Right atrium auricular region (tissue), 2 donors: ENCODE measurements around the gene GMDS. TPM values are rescaled to one million over a fixed set of nuclear protein-coding genes. Genes with fewer than 3 reads are reported as not detected.

Experiments
- DNase-seq: peaks from one replicate; pipeline ENCODE4 v3.0.0-alpha.2; 2019; ENCODE audit warnings: low spot score
- H3K27ac ChIP-seq, 2 donors: fragments of 200-600 bp; sonication (generic); 1 replicate in 1 of 2; 2 replicates in 1 of 2; pipeline ENCODE4 v1.5.1; 2016 to 2019
- H3K27me3 ChIP-seq, 2 donors: fragments of 200-600 bp; sonication (generic); one replicate each; pipeline versions ENCODE4 v1.5.1 to v1.6.0; 2017 to 2019
- H3K36me3 ChIP-seq: fragments of 200-600 bp; sonication (generic); one replicate; pipeline ENCODE4 v1.5.1; 2016
- H3K4me1 ChIP-seq, 2 donors: fragments of 200-600 bp; sonication (generic); one replicate each; pipeline versions ENCODE4 v1.5.1 to v1.6.0; 2017 to 2019
- H3K4me3 ChIP-seq, 2 donors: fragments of 200-600 bp; sonication (generic); 1 replicate in 1 of 2; 2 replicates in 1 of 2; pipeline ENCODE4 v1.5.1; 2017 to 2019; ENCODE audit warnings: mild to moderate bottlenecking in 1 of 2, moderate library complexity in 1 of 2
- H3K9me3 ChIP-seq, 2 donors: fragments of 200-600 bp; sonication (generic); one replicate each; pipeline ENCODE4 v1.5.1; 2019
- CTCF ChIP-seq, 2 donors: fragments of 200-600 bp; sonication (generic); IDR thresholded peaks; one replicate each; pipeline ENCODE4 v1.5.1; 2019; ENCODE audit warnings: antibody characterized with exemption in 2 of 2
- total RNA-seq, 2 donors: library from RNA; depleted of rRNA; stranded (reverse); fragments of >200 nt; gene quantifications; one replicate each; pipeline ENCODE4 v1.1.0, GENCODE V29; 2016

The GMDS gene
- total RNA-seq, 2 donors from 2014 or later: 11.1 to 11.8 TPM

DNA sequence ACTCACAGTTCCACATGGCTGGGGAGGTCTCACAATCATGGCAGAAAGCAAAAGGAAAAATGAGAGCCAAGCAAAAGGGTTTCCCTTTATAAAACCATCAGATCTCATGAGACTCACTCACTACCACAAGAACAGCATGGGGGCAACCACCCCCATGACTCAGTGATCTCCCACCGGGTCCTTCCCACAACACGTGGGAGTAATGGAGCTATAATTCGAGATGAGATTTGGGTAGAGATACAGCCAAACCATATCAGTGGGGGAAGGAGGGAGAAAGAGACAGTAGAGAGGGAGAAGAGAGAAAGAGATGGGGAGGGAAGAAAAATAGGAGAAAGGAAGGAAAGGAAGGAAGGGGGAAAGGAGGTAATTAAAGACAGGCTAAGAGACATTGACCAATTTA, 30.1 kb downstream of the GMDS start:
- Histone ChIP-seq H3K27me3 (no peaks in the 10 kb centered on the region), H3K27ac (no peak overlapping the region), H3K36me3 (no peaks in the 10 kb centered on the region), H3K9me3 (no peaks in the 10 kb centered on the region), H3K4me3 (no peak overlapping the region), H3K4me1 (no peaks in the 10 kb centered on the region)
- no peak for DNase-seq
- no peak for TF ChIP-seq CTCF (IDR thresholded peaks at IDR 0.05)

DNA sequence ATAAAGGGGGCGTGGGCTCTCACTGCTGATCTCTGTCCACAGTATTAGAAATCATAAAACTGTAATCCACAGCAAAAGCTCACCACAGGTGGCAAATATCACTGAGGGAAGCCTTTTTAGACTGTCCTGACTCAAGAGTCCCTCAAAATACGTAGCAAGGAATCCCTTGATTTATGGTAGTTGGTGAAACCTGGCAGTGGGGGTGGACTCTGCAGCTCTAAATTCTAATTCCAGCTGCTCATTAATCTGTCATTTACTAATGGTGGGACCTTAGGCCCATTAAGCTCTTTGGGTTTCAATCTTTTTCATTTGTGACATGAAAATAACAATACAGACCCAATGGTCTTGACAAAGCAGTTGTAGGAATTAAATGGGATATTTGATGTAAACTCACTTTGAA, 32.3 kb downstream of the GMDS start:
- H3K27ac ChIP-seq: no peak overlapping the region
- no peaks in the 10 kb centered on the region for H3K36me3 ChIP-seq
- no peak for DNase-seq
- H3K9me3 ChIP-seq: no peaks in the 10 kb centered on the region
- no peaks in the 10 kb centered on the region for H3K4me1 ChIP-seq
- no peak for TF ChIP-seq CTCF (IDR thresholded peaks at IDR 0.05)
- H3K4me3 ChIP-seq: no peak overlapping the region
- H3K27me3 ChIP-seq: no peaks in the 10 kb centered on the region

DNA sequence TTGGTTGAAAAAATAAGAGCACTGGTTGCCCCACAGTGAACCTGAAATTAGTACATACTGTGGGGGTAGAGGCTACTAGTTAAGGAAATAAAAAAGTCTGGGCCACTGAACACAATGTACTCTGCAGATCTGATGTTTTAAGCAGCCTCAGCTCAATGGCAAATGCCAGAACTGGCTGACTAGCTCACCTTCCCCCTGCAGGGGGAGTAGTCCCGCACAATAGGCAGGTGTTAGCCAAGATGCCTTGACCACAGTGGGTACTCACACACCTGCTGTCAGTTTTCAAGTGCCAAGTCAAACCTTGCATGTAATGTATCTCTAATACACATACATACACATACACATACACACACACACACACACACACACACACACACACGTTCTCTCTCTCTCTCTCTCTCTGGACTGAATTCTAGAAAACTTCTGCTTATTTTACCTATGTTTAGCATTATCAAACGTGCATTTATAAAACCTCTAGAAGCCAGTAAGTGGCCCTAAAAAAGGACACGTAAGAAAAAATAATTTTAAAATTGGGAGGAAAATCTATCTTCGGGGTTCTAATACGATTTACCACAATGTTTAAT, 36.1 kb downstream of the GMDS start:
- peaks cover 0 to 5% of the 10 kb centered on the region in 2 donors for H3K9me3 ChIP-seq
- peak in 1 of 2 donors; percentile 53 for TF ChIP-seq CTCF (IDR thresholded peaks at IDR 0.05)
- no peak for DNase-seq
- H3K27me3 ChIP-seq: no peaks in the 10 kb centered on the region
- H3K36me3 ChIP-seq: no peaks in the 10 kb centered on the region
- no peak overlapping the region for H3K27ac ChIP-seq
- no peaks in the 10 kb centered on the region for H3K4me1 ChIP-seq
- no peak overlapping the region for H3K4me3 ChIP-seq

GRCh38 chr6:2208468-2208867, 36.9 kb downstream of the GMDS start:
- H3K4me3 ChIP-seq: no peak overlapping the region
- peaks cover 0 to 3% of the 10 kb centered on the region in 2 donors for H3K4me1 ChIP-seq
- no peaks in the 10 kb centered on the region for H3K27me3 ChIP-seq
- H3K9me3 ChIP-seq: peaks cover 0 to 5% of the 10 kb centered on the region in 2 donors
- no peak for TF ChIP-seq CTCF (IDR thresholded peaks at IDR 0.05)
- H3K36me3 ChIP-seq: no peaks in the 10 kb centered on the region
- no peak for DNase-seq
- H3K27ac ChIP-seq: no peak overlapping the region

DNA sequence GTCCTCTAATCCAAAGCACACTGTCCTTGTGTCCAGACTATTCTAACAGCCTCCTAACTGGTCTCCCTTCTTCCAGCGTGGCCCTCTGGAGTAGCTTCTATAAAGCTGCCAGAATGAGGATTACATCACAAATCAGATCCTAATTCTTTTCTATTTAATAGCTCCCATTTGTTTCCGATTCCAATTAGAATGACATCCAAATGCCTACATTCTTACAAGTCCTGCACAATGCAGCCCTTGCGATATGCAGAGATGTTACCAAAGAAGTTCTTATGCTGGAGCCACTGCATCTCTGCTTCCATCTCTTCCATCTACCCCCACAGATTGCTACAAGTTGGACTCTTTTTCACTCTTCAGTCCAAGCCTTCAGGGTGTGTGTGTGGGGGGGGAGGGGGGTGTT, 40.0 kb downstream of the GMDS start:
- DNase-seq: no peak
- TF ChIP-seq CTCF (IDR thresholded peaks at IDR 0.05): no peak
- no peak overlapping the region for H3K27ac ChIP-seq
- H3K36me3 ChIP-seq: no peaks in the 10 kb centered on the region
- peaks cover 0 to 5% of the 10 kb centered on the region in 2 donors for H3K4me1 ChIP-seq
- no peaks in the 10 kb centered on the region for H3K27me3 ChIP-seq
- no peak overlapping the region for H3K4me3 ChIP-seq
- peaks cover 0 to 5% of the 10 kb centered on the region in 2 donors for H3K9me3 ChIP-seq

GRCh38 chr6:2204272-2204671, 41.1 kb downstream of the GMDS start:
- Histone ChIP-seq H3K4me3 (no peak overlapping the region), H3K27me3 (no peaks in the 10 kb centered on the region), H3K9me3 (peaks cover 0 to 5% of the 10 kb centered on the region in 2 donors), H3K4me1 (peaks cover 0 to 5% of the 10 kb centered on the region in 2 donors), H3K27ac (no peak overlapping the region), H3K36me3 (no peaks in the 10 kb centered on the region)
- no peak for TF ChIP-seq CTCF (IDR thresholded peaks at IDR 0.05)
- DNase-seq: no peak
